ENCODE measurements around the gene MTERF4.

- TF ChIP-seq CTCF (IDR thresholded peaks at IDR 0.05) (no peak), POLR2A (IDR thresholded peaks at IDR 0.05) (no peak)
Observed at GRCh38 chr2:241070811-241071676, 31.0 kb downstream of the MTERF4 start.

Measured in uterus (tissue), 2 donors.